HG02870 (cell line): ENCODE results near the gene NUSAP1.
"Not testable (repeated sequence)": the region's sequence is repeated elsewhere in the genome, so short reads cannot be mapped to it uniquely, and the experiment has no call there.

Experiments used
- ATAC-seq: cut with Tn5 transposase; IDR thresholded peaks from one replicate; pipeline ENCODE4 v1.9.1; 2021; ENCODE audit warnings: mild to moderate bottlenecking, moderate library complexity; ENCODE audit not compliant: unreplicated experiment

NUSAP1 gene

DNA sequence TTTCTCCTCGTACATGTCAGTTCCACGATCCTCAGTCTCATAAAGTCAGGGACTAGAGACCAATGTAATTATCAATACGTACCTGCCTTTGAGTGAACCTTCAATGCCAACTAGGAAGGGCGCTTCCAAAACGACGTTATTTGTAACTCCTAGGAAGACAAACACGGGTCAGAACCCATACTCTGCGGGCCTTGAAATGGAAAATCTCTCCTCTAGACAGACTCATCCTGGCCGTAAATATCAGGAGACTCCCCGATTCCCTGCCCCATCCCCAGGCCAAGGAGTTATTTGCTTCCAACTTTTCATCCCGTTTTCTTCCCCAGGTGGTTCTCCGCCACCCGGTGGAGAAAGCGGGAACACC lies 868 bp upstream of the NUSAP1 start:
- ATAC-seq = no peak

DNA sequence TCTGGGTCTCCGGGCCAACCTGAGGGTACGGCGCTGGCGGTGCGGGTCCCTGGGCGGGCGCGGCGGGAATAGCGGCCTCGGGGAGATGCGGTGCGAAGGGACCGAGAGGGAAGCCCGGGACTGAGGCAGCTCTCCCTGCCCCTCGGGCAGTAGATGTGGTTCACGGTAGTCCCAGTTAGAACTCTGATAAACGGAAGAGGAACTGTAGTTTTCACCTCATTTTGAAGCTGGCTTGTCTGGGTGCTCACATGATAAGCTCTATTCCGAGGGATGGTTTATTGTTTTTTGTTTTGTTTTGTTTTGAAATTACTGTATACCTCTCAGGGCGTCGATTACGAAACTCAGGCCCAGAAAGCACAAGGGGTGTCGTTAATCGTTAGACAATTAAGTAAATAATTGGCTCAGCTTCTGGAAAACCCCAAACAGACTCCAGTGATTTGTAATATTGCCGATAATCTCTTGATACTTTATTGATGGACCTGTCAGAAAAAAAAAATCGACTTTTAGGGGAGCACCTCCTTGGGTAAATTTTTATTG lies 413 bp downstream of the NUSAP1 start:
- ATAC-seq = peak; percentile 19

DNA sequence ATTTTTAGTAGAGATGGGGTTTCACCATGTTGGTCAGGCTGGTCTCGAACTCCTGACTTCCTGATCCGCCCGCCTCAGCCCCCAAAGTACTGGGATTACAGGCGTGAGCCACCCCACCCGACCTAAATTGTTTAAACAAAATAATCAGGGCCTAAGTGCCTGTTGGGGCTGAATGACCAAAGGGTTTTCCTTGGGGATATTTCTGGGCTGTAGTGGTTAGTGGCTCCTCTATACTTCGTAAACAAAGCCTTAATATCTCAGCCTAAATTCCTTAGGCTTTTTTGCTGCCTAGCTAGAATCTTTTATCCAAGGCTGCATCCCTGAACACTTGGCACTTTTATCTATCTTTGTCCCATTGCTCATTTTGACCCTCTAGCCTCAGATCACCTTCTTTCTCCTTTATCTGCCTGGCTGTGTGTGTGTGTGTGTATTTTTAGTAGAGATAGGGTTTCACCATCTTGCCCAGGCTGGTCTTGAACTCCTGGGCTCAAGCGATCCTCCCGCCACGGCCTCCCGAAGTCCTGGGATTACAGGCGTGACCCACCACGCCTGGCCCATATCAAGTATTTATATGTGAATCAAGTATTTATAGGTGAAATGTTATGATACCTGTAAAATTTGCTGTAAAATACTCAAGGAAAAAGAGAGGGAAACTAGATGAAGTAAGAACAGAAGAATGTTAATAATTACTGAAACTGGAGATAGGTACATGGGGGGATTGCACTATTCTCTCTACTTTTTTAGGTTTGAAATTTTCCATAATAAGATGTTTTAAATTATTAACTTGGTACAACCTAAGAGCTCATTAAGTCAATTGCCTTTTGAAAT lies 1.8 kb downstream of the NUSAP1 start:
- ATAC-seq = no peak

DNA sequence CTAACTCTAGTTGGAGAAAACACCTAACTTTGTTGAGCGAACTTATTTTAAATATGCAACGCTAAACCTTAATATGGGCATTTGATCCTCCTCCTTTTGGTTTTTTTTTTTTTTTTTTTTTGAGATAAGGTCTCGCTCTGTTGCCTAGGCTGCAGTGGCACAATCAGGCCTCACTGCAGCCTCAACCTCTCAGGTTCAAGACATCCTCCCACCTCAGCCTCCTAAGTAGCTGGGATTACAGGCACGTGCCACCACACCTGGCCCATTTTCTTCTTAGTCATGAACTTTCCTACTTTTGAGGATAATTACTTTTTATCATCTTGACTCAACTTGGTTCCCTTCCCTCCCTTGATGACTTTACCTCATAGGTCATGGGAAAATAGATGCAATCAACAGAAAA lies 3.9 kb downstream of the NUSAP1 start:
- no peak for ATAC-seq

- no peak for ATAC-seq
Observed at GRCh38 chr15:41337047-41337446, 4.4 kb downstream of the NUSAP1 start.

DNA sequence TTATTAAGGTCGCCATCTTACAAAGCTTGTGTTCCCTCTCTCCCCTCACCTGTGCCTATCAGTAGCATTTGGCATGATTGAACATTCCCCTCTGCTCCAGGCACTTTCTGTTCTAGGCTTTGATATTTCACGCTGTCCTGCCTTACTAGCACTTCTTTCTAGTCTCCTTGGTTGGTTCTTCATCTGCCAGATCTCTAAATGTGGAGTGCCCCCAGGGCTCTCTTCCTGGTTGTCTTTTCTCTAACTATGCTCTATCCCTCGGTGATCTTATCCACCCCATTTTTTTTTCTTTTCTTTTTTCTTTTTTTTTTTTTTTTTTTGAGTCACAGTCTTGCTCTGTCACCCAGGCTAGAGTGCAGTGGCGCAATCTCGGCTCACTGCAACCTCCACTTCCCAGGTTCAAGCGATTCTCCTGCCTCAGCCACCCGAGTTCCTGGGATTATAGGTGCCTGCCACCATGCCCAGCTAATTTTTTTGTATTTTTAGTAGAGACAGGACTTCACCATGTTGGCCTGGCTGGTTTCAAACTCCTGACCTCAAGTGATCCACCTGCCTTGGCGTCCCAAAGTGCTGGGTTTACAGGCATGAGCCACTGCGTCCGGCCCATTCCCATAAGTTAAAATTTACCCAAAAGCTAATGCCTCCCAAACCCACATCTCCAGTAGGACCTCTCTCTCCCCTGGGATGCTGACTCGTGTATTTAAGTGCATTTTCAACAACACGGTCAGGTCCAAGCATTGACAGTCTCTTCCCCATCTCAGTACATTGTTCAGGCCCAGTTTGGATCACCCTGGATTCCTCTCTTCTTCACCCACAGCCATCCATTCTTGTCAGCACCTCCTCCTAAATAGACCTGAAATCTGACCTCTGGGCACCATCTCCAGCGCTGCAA lies 5.2 kb downstream of the NUSAP1 start:
- no peak for ATAC-seq

DNA sequence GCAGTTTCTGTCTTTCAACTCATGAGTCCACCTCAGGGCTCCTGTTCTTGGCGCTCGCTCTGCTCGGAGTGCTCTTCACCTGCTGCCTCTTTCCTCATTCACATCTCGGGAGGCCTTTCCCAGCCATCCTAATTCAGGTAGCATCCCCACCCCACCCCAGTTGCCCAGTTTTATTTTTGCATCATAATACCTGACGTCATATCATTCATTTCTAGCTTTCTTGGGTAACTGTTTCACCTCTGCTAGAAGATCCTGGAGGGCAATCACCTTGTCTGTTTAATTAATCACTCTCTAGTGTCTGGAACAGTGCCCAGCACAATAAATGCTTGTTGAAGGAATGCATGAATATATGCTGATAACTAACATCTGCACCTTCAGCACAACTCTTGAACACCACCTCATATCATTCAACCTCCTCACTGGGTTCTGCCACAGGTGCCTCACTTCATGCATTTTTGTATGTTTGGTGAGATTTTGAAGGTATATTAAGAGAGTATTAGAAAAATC lies 7.6 kb downstream of the NUSAP1 start:
- ATAC-seq = no peak

- ATAC-seq = no peak
Observed at GRCh38 chr15:41341519-41341918, 8.8 kb downstream of the NUSAP1 start.

DNA sequence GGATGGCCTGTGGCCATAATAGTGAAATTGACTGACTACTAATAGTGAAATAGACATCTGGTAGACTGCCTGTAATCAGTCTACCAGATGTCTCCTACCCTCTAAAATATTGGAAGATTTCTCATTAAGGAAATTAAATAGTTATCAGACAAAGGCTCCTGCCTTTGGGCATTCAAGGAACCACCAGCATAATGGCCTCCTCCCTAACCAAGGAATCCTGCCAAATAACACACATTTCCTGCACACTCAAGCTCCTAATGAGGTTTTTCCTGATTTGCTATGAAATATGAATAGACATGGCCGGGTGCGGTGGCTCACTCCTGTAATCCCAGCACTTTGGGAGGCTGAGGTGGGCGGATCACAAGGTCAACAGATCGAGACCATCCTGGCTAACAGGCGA lies 14.6 kb downstream of the NUSAP1 start:
- no peak for ATAC-seq

DNA sequence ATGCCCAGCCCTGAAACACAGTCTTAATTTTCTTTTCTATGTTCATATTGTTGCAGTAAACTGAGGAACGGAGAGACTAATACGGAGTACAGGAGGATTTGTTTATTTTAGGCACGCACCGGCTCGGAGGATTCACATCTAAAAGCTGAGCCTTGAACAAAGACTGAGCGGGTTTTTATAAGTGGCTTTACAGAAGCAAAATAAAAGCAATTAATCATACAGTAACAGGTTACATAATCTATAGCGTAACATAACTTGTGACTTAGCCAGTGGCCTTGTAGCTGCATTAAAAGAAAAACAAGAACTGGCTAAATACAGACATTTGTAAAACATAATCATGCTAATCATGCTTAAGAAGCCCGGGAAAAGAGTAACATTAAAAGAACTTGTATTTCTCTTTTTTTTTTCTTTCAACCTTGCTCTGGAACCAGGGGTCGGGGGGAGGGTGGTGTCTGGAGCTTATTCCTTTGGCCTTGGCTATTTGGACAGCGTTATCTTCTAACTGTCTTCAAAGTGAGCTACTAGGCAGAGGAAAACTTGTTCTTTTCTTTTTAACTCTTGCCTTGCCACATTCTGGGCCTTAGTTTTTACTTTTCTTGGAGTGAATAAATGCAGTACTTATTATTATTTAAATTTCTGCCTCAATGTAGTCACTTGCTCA lies 17.5 kb downstream of the NUSAP1 start:
- ATAC-seq = no peak

- no peak for ATAC-seq
Observed at GRCh38 chr15:41354371-41354770, 21.7 kb downstream of the NUSAP1 start.

- ATAC-seq = no peak
Observed at GRCh38 chr15:41367418-41367817, 34.7 kb downstream of the NUSAP1 start.

- no peak for ATAC-seq
Observed at GRCh38 chr15:41377978-41378377, 45.3 kb downstream of the NUSAP1 start.

GRCh38 chr15:41383974-41384749 lies 51.5 kb downstream of the NUSAP1 start:
- ATAC-seq = not testable (repeated sequence)

DNA sequence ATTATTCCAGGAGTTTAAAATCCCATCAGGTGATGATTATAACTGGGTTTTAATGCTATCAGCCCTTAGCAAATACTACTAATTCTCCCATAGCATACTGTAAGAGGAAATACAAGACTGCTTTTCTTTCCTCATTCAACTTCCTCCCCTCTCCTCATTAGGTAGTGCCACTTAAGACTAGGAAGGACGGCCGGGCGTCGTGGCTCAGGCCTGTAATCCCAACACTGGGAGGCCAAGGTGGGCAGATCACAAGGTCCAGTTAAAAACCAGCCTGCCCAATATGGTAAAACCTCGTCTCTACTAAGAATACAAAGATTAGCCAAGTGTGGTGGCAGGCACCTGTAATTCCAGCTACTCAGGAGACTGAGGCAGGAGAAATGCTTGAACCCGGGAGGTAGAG lies 55.0 kb downstream of the NUSAP1 start:
- no peak for ATAC-seq

DNA sequence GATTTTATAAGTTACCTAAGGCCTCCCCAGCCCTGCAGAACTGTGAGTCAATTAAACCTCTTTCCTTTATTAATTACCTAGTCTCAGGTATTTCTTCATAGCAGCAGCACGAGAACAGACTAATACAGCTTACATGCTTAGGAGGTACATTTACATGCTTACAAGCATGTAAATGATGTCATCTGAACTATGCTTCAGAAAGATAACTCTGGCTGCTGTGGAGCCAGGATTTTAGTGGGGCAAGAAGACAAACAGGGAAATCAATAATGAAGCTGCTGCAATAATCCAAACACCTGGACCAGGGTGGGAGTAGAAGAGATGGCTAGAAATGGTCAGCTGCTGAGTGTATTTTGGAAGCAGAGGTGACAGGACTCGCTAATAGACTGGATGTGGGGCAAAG lies 60.0 kb downstream of the NUSAP1 start:
- ATAC-seq = no peak

GRCh38 chr15:41394924-41395323 lies 62.2 kb downstream of the NUSAP1 start:
- ATAC-seq = no peak

DNA sequence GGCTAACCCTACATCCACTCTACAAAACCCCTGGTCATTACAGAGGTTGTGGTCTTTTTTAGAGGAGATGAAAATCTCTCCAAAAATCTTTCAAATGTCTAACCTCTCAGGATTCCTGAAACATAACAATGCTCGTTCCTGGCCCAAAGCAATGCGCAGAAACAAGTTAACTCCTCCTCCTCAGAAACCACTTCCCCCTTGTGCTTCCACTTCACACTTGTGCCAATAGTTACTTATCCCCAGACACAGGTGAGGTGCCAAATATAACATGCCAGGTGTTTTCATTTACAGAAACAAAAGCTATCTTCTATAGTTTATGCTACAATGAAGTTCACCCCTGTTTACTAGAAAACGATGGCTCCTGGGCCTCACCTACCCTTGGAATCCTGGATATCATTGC lies 63.4 kb downstream of the NUSAP1 start:
- no peak for ATAC-seq

DNA sequence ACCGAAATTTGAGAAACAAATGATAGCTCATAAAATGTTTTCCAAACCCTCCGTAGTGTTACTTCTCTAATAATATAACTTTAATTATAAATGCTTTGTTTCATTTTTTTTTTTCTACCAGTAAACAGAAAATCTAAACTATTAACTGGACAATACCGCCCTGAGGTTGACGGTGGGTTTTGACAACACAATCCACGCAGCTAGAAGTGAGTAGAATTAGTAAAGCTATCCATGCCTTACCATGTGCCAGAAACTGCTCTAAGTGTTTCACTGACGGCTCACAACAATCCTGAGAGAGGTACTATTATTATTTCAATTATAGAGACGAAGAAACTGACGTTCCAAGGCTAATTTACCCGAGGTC lies 69.2 kb downstream of the NUSAP1 start:
- peak; percentile 11 for ATAC-seq

DNA sequence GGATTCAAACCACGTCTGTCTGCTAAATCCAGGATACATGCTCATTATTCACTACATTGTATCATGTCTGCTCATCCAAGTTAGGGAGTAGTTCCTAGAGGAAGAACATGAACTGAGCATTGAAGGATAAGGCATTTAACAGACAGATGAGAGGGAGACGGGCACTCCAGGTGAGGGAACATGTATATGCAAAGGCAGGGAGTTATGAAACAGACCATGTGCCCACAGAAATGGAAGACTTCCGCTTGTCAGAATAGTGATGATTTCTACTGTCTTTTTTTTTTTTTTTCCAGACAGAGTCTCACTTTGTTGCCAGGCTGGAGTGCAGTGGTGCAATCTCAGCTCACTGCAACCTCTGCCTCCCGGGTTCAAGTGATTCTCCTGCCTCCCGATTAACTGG lies 74.7 kb downstream of the NUSAP1 start:
- ATAC-seq = no peak
